Nephron progenitor cell (in vitro differentiated cells): Measurements from ENCODE around the gene RTN4R.
"Not testable (repeated sequence)": the region's sequence is repeated elsewhere in the genome, so short reads cannot be mapped to it uniquely, and the experiment has no call there.

Source experiments
- DNase-seq: peaks from one replicate; pipeline ENCODE4 v3.0.0; 2021
- H3K27ac Mint-ChIP-seq: 2 replicates; pipeline ENCODE4 v1.8.0; 2021; ENCODE audit warnings: mild to moderate bottlenecking, moderate library complexity, mixed read lengths
- H3K27me3 Mint-ChIP-seq: 2 replicates; pipeline ENCODE4 v1.8.0; 2021; ENCODE audit warnings: mild to moderate bottlenecking, low read depth, mixed read lengths; ENCODE audit not compliant: poor library complexity
- H3K36me3 Mint-ChIP-seq: 2 replicates; pipeline ENCODE4 v1.8.0; 2021; ENCODE audit warnings: low read depth, mixed read lengths
- H3K4me1 Mint-ChIP-seq: 2 replicates; pipeline ENCODE4 v1.8.0; 2021; ENCODE audit warnings: mixed read lengths
- H3K4me3 Mint-ChIP-seq: 2 replicates; pipeline ENCODE4 v1.8.0; 2021; ENCODE audit warnings: mild to moderate bottlenecking, moderate library complexity, mixed read lengths
- H3K9me3 Mint-ChIP-seq: 2 replicates; pipeline ENCODE4 v1.8.0; 2021; ENCODE audit warnings: mild to moderate bottlenecking, moderate library complexity, mixed read lengths
- TF ChIP-seq, protein P1 (sequence below): fragments of 200-600 bp; sonication (generic); IDR thresholded peaks from 2 replicates; pipeline ENCODE4 v1.5.0; 2021; ENCODE audit warnings: antibody characterized with exemption

RTN4R gene

DNA sequence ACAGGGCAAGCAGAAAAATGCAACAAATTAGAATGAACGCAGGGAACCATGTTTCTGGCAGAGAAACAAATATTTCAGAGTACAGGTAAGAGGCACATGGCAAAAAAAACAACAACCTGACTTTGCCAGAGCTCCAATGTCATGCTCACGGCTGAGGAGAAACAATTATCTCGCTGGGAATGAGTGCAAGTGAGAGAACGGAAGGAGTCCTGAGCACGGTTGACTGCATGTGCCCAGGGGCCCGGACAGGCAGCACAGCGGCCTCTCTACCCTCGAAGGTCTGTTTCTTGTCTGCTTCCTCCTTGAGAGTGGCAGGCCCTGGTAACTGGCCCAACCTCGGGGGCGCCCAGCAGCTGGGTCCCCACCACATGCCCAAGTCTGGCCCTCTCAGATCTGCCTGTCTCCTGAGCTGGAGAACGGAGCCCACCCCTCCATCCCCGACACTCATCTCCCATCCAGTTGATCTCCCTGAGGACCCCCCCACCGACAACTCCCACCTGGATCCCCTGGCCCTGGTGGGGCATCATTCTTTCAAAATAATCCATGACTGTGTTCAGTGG is 24.6 kb upstream of the RTN4R start:
- TF ChIP-seq, protein P1, sequence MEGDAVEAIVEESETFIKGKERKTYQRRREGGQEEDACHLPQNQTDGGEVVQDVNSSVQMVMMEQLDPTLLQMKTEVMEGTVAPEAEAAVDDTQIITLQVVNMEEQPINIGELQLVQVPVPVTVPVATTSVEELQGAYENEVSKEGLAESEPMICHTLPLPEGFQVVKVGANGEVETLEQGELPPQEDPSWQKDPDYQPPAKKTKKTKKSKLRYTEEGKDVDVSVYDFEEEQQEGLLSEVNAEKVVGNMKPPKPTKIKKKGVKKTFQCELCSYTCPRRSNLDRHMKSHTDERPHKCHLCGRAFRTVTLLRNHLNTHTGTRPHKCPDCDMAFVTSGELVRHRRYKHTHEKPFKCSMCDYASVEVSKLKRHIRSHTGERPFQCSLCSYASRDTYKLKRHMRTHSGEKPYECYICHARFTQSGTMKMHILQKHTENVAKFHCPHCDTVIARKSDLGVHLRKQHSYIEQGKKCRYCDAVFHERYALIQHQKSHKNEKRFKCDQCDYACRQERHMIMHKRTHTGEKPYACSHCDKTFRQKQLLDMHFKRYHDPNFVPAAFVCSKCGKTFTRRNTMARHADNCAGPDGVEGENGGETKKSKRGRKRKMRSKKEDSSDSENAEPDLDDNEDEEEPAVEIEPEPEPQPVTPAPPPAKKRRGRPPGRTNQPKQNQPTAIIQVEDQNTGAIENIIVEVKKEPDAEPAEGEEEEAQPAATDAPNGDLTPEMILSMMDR, result no peak
- no peak overlapping the region for H3K27ac Mint-ChIP-seq
- H3K9me3 Mint-ChIP-seq, result no peaks in the 10 kb centered on the region
- H3K4me3 Mint-ChIP-seq, result no peak overlapping the region
- H3K4me1 Mint-ChIP-seq, result peaks cover 22% of the 10 kb centered on the region
- no peak for DNase-seq
- H3K27me3 Mint-ChIP-seq, result peaks cover 70% of the 10 kb centered on the region
- H3K36me3 Mint-ChIP-seq, result no peaks in the 10 kb centered on the region

DNA sequence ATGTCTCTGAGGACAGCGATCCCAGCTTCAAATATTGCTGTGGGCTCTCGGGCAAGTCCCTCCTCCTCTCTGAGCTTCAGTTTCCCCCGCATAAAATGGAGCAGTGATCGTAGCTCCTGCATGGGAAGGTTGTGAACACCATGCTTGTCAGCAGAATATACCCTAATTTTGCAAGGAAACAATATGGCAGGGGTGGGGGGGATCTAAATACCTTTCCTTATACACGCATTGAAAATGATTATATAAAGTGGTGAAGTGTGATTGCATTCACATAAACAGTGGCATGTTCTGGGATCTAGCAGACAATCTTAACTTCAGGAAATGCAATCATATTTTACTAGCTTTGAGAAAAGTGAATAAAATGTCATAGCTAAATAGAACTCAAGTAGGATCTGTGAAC is 24.0 kb upstream of the RTN4R start:
- no peak overlapping the region for H3K27ac Mint-ChIP-seq
- no peak overlapping the region for H3K4me3 Mint-ChIP-seq
- peaks cover 66% of the 10 kb centered on the region for H3K27me3 Mint-ChIP-seq
- no peak for DNase-seq
- TF ChIP-seq, protein P1, result no peak
- no peaks in the 10 kb centered on the region for H3K9me3 Mint-ChIP-seq
- peaks cover 22% of the 10 kb centered on the region for H3K4me1 Mint-ChIP-seq
- H3K36me3 Mint-ChIP-seq, result no peaks in the 10 kb centered on the region

DNA sequence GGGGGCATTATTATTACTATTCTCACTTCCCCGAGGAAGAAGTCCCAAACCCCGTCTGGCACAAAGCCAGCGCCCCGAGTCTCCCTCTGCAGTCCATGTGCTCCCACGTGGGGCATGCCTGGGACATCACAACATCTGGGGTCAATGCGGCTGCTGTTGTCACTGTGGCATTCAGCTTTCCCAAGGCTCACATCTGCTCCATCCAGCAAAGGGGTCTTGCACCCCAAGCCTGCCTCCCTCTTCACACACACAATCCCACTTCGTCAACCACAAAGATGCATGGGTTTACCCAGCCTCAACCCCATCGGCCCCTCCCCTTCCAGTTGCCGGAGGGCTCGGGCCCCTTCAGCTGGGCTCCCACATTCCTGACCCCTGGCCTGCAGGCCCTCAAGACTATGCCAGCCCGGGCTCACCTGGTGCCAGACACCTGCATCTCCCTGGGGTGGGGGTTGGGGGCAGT is 23.5 kb upstream of the RTN4R start:
- TF ChIP-seq, protein P1, result no peak
- Mint-ChIP-seq H3K27ac (no peak overlapping the region), H3K9me3 (no peaks in the 10 kb centered on the region), H3K4me3 (no peak overlapping the region), H3K36me3 (no peaks in the 10 kb centered on the region), H3K27me3 (peaks cover 65% of the 10 kb centered on the region), H3K4me1 (peaks cover 25% of the 10 kb centered on the region)
- DNase-seq, result no peak

DNA sequence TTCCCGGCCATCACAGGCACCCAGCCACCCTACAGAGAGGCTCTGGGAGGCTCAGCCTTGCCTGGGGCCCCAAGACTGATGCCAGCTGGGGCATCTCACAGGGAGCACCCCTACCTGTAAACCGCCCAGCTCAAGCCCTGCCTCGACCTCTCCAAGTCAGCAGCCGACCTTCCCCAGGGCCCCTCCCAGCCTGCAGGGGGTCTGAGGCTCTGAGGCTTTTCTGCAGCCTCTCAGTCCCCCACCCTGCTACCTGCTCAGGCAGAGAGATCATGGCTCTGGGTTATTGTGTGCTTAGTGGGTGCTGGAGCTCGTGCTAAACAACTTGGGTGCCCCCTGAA is 23.1 kb upstream of the RTN4R start:
- H3K4me3 Mint-ChIP-seq, result no peak overlapping the region
- TF ChIP-seq, protein P1, result no peak

DNA sequence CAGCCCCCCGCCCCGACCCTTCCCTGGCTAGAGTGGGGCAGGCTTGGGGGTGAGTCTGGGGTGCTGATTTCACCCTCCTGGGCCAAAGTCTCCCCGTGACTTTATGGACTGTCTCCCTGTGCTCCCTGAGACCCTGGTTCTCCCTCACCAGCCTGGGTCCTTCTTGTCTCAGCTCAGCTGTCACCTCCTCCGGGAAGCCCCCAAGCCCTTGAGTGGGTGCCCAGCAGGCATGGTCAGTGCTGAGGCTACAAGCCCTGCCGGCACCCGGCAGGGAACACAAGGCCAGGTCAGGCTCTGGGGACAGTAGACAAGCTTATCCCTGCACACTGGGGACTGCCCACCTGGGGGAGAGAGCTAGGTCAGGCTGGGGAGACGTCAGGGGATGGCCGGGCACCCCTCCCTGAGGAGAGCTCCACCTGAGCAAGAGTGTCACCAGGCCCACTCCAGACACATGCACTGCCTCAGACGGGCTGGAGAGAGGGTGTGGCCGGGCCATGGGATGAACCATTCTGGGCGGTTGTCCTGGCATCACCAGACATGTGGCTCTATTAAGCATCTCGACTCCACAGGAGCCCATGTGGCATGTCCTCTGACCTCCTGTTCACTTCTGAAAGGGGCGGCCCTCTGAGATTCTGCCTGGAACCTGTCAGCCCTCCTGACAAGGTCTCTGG is 22.6 kb upstream of the RTN4R start:
- DNase-seq, result no peak
- Mint-ChIP-seq H3K36me3 (no peaks in the 10 kb centered on the region), H3K9me3 (no peaks in the 10 kb centered on the region), H3K4me1 (peaks cover 26% of the 10 kb centered on the region), H3K27ac (no peak overlapping the region), H3K27me3 (peaks cover 56% of the 10 kb centered on the region), H3K4me3 (no peak overlapping the region)
- TF ChIP-seq, protein P1, result no peak

More for the DNA sequence above, 23.1 kb upstream of the RTN4R start:
- Mint-ChIP-seq H3K36me3 (no peaks in the 10 kb centered on the region), H3K9me3 (no peaks in the 10 kb centered on the region), H3K4me1 (peaks cover 26% of the 10 kb centered on the region), H3K27me3 (peaks cover 61% of the 10 kb centered on the region), H3K27ac (no peak overlapping the region)
- DNase-seq, result no peak

DNA sequence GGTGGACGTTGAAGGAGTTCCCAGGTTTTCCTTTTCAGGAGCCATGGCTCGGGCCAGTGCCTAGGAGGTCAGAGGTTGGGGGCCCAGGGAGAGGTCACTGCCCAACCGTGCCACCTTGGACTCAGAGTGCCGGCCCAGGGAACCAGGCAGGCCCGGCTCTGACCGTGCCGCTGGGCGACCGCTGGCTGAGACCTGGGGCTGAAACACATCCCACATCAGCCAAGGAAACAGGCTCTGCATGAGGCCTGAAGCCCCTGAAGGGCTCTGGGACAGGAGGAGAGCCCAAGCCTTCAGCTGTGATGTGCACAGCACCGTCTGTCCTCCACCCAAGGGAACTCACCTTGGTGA is 21.9 kb upstream of the RTN4R start:
- Mint-ChIP-seq H3K27ac (no peak overlapping the region), H3K36me3 (no peaks in the 10 kb centered on the region), H3K4me1 (peaks cover 26% of the 10 kb centered on the region), H3K9me3 (no peaks in the 10 kb centered on the region), H3K4me3 (no peak overlapping the region), H3K27me3 (peaks cover 49% of the 10 kb centered on the region)
- TF ChIP-seq, protein P1, result no peak
- no peak for DNase-seq

DNA sequence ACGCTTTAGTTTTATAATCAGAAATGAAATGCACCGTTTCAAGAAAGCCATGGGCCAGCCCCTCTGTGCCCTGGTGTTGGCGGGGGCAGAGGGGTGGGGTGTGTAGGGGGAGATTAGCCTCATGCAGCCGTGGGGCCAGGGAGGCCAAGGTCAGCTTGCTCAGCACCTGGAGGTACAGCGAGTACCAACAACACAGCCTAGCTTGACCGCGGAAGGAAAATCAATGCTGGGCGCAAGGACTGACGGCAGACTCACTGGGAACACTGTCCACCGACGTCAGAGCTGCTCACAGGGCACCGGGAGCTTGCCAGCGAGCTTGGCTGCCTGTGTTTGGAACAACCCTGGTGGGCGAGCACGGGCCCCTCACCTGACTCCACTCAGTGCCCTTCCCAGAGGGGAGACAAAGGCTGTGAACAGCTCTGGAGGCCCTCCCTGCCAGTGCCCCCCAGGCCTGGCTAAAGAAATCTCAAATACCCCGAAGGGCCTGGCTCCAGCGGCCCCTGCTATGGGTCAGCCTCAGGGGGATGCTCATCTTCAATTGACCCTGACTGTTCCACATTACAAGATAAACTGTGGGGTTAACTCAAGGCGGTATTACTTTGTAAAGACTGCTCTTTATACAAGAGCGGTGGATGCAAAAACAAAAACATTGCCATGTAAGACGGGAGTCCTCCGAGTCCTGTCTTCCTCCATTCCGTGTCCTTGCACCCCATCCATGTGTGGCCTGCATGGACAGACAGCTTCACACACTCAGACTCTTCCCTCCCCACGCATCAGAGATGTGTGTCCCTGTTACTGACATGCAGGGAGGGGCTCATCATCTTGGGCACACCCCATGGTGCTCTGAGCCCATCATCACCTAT is 21.3 kb upstream of the RTN4R start:
- H3K4me3 Mint-ChIP-seq, DNase-seq, H3K27ac Mint-ChIP-seq, H3K9me3 Mint-ChIP-seq, H3K36me3 Mint-ChIP-seq: not testable (repeated sequence)
- Mint-ChIP-seq H3K27me3 (peaks cover 45% of the 10 kb centered on the region), H3K4me1 (peaks cover 26% of the 10 kb centered on the region)

DNA sequence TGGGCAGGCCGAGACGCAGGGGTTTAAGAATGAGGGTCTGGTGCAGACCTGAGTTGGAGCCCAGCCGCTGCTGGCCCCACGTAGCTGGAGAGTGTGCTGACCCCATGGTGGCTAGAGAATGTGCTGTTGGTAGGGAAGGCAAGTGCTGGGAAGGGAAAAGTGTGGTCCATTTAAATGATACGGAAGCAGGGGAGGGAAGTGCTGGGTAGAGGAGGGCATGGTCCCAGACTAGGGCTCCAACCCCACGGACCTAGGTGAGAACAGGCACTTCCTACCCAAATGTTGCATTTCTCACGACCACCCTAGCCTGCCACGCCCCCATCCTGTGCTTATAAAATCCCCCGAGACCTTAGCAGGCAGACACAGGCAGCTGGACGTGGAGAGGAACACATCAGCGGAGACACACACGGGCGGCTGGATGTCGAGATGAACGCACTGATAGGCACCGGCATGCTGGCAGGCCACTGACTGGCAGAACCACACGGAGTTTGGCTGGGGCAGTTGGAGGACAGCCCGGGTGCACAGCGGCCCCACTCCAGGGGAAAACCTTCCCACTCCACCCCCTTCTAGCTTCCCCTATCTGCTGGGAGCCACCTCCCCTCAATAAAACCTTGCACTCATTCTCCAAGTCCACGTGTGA is 18.8 kb upstream of the RTN4R start:
- H3K36me3 Mint-ChIP-seq, H3K4me3 Mint-ChIP-seq, H3K27ac Mint-ChIP-seq, H3K9me3 Mint-ChIP-seq, DNase-seq: not testable (repeated sequence)
- peaks cover 25% of the 10 kb centered on the region for H3K27me3 Mint-ChIP-seq
- peaks cover 16% of the 10 kb centered on the region for H3K4me1 Mint-ChIP-seq
